PC-3 (cell line): ENCODE data around the gene POPDC2. TPM values are rescaled to one million over a fixed set of nuclear protein-coding genes. Genes with fewer than 3 reads are reported as not detected.
A peak's percentile ranks its signal among the peaks of the same experiment; 100 is the strongest.

Experiments used
- ATAC-seq: fragments of 200-7000 bp; cut with Tn5 transposase; 2 replicates; pipeline ENCODE4 v1.9.1; 2020; ENCODE audit warnings: mild to moderate bottlenecking, moderate library complexity
- BruUV-seq: library from RNA; stranded (reverse); fragments of 400-500 nt; replicated peaks from 2 replicates; lab custom pipeline; 2021; lab: Mats Ljungman, UMichigan
- CTCF ChIA-PET: fragments of 300-600 bp; sonication (Branson Sonifier 250); formaldehyde crosslinking; loops from one replicate; lab custom pipeline; 2022; ENCODE audit warnings: antibody characterized with exemption; lab: Charles Lee
- POLR2A ChIA-PET: fragments of 300-600 bp; sonication (Branson Sonifier 250); formaldehyde crosslinking; loops from one replicate; lab custom pipeline; 2022; ENCODE audit warnings: antibody characterized with exemption; ENCODE audit not compliant: unreplicated experiment; lab: Charles Lee
- DNase-seq: peaks from one replicate; pipeline ENCODE4 v3.0.0-alpha.2; 2015
- H2AFZ ChIP-seq: fragments of 300-600 bp; sonication (generic); 2 replicates; pipeline ENCODE4 v1.6.0; 2016; ENCODE audit warnings: antibody characterized with exemption, low read length
- H3F3A ChIP-seq: fragments of 300-600 bp; sonication (generic); one replicate; pipeline ENCODE4 v1.6.0; 2017; ENCODE audit warnings: antibody characterized with exemption, low read length, control low read depth, mild to moderate bottlenecking; ENCODE audit not compliant: unreplicated experiment
- H3K27ac ChIP-seq: fragments of 300-600 bp; sonication (generic); 2 replicates; pipeline ENCODE4 v1.5.1; 2016; ENCODE audit warnings: mild to moderate bottlenecking, low read length
- H3K27me3 ChIP-seq: fragments of 300-600 bp; sonication (generic); 2 replicates; pipeline ENCODE4 v1.6.1; 2016; ENCODE audit warnings: low read length, mixed read lengths
- H3K36me3 ChIP-seq: fragments of 300-600 bp; sonication (generic); 2 replicates; pipeline ENCODE4 v1.6.1; 2016; ENCODE audit warnings: low read depth, mixed run types, low read length, mixed read lengths
- H3K4me1 ChIP-seq: fragments of 300-600 bp; sonication (generic); 2 replicates; pipeline ENCODE4 v1.5.1; 2016; ENCODE audit warnings: low read length; ENCODE audit not compliant: insufficient read depth
- H3K4me2 ChIP-seq: fragments of 300-600 bp; sonication (generic); 2 replicates; pipeline ENCODE4 v1.6.0; 2016; ENCODE audit warnings: low read length
- H3K4me3 ChIP-seq: fragments of 300-600 bp; sonication (generic); 2 replicates; pipeline ENCODE4 v1.5.1; 2016; ENCODE audit warnings: mild to moderate bottlenecking, low read length, mixed read lengths
- H3K79me2 ChIP-seq: fragments of 300-600 bp; sonication (generic); 2 replicates; pipeline ENCODE4 v1.6.1; 2017; ENCODE audit warnings: low read length, mixed read lengths
- H3K9ac ChIP-seq: fragments of 300-600 bp; sonication (generic); 2 replicates; pipeline ENCODE4 v1.6.0; 2016; ENCODE audit warnings: mild to moderate bottlenecking, low read length
- H3K9me2 ChIP-seq: fragments of 300-600 bp; sonication (generic); replicated peaks from 2 replicates; pipeline ENCODE4 v1.6.1; 2016; ENCODE audit warnings: mixed run types, low read length, mixed read lengths
- H3K9me3 ChIP-seq: fragments of 300-600 bp; sonication (generic); 2 replicates; pipeline ENCODE4 v1.6.1; 2016; ENCODE audit warnings: low read length, mixed read lengths
- H4K20me1 ChIP-seq: fragments of 300-600 bp; sonication (generic); 2 replicates; pipeline ENCODE4 v1.6.1; 2016; ENCODE audit warnings: low read length, mixed read lengths
- EZH2 ChIP-seq: fragments of 300-600 bp; sonication (generic); IDR thresholded peaks from one replicate; pipeline ENCODE4 v1.6.1; 2017; ENCODE audit warnings: antibody characterized with exemption, mild to moderate bottlenecking, low read length; ENCODE audit not compliant: unreplicated experiment
- EZH2phosphoT487 ChIP-seq: fragments of 300-600 bp; sonication (generic); IDR thresholded peaks from 2 replicates; pipeline ENCODE4 v1.6.1; 2018; ENCODE audit warnings: mild to moderate bottlenecking, antibody characterized with exemption, low read length, borderline replicate concordance
- intact Hi-C: fragments of 100-400 bp; cut with micrococcal nuclease; formaldehyde crosslinking; loops from 2 replicates; pipeline ENCODE4 v1.9.0; 2023
- total RNA-seq: library from RNA; depleted of rRNA; stranded (reverse); fragments of >200 nt; gene quantifications from 2 replicates; pipeline ENCODE4 v1.2.3, GENCODE V29; 2014
- TF ChIP-seq, protein P1 (sequence below): fragments of 300-600 bp; sonication (generic); conservative IDR thresholded peaks from 2 replicates; pipeline ENCODE4 v1.5.1; 2017; ENCODE audit warnings: antibody characterized with exemption, low read depth, mild to moderate bottlenecking, low read length

POPDC2 gene
- total RNA-seq, 1 experiment from 2014 or later = 0.62 TPM

DNA sequence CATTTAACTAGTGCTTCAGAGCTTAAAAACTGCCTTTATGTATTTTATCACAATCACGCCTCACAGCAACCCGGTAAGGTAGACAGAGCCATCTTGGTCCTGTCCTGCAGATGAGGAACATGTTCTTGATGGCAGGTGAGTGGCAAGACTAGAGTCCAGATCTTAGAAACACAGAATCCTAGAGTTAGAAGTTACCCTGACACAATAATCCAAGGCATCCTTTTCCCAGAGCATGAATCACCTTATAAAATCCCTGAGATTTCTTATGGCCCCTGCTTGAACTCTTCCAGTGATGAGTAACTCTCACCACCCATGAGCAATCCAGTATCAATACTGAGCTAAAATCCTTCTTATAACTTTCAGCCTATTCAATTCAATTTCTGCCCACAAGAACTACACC is 16.9 kb downstream of the POPDC2 start:
- TF ChIP-seq EZH2 (no peak), EZH2phosphoT487 (no peak)
- TF ChIP-seq, protein P1, sequence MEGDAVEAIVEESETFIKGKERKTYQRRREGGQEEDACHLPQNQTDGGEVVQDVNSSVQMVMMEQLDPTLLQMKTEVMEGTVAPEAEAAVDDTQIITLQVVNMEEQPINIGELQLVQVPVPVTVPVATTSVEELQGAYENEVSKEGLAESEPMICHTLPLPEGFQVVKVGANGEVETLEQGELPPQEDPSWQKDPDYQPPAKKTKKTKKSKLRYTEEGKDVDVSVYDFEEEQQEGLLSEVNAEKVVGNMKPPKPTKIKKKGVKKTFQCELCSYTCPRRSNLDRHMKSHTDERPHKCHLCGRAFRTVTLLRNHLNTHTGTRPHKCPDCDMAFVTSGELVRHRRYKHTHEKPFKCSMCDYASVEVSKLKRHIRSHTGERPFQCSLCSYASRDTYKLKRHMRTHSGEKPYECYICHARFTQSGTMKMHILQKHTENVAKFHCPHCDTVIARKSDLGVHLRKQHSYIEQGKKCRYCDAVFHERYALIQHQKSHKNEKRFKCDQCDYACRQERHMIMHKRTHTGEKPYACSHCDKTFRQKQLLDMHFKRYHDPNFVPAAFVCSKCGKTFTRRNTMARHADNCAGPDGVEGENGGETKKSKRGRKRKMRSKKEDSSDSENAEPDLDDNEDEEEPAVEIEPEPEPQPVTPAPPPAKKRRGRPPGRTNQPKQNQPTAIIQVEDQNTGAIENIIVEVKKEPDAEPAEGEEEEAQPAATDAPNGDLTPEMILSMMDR = no peak
- peaks cover 35% of the 10 kb centered on the region for H3K4me1 ChIP-seq
- no peaks in the 10 kb centered on the region for H3K27me3 ChIP-seq
- peaks cover 4% of the 10 kb centered on the region for H3F3A ChIP-seq
- no peaks in the 10 kb centered on the region for H3K36me3 ChIP-seq
- peak overlapping the region; percentile 6; the same call in 1 of the 2 replicates for H3K4me3 ChIP-seq
- H3K27ac ChIP-seq = peak overlapping the region; percentile 89
- H3K9ac ChIP-seq = peak overlapping the region; percentile 63
- H3K79me2 ChIP-seq = no peaks in the 10 kb centered on the region
- H3K9me3 ChIP-seq = no peaks in the 10 kb centered on the region
- BruUV-seq = no TSS peak
- intact Hi-C loops = loop anchor here (1.0 kb wide), 1 partner anchor 20 kb away; no protein-coding TSS in a partner anchor
- no peaks in the 10 kb centered on the region for H3K9me2 ChIP-seq
- H3K4me2 ChIP-seq = peak overlapping the region; percentile 64
- ChIA-PET POLR2A (interaction anchor here (0.6 to 0.7 kb wide), 2 partner anchors 20 to 181 kb away, joined by 3 to 5 read pairs; no protein-coding TSS in a partner anchor), CTCF (no interaction called here)
- H2AFZ ChIP-seq = peak overlapping the region; percentile 29
- peak; percentile 96 for ATAC-seq
- H4K20me1 ChIP-seq = no peaks in the 10 kb centered on the region
- peak; percentile 95 for DNase-seq

DNA sequence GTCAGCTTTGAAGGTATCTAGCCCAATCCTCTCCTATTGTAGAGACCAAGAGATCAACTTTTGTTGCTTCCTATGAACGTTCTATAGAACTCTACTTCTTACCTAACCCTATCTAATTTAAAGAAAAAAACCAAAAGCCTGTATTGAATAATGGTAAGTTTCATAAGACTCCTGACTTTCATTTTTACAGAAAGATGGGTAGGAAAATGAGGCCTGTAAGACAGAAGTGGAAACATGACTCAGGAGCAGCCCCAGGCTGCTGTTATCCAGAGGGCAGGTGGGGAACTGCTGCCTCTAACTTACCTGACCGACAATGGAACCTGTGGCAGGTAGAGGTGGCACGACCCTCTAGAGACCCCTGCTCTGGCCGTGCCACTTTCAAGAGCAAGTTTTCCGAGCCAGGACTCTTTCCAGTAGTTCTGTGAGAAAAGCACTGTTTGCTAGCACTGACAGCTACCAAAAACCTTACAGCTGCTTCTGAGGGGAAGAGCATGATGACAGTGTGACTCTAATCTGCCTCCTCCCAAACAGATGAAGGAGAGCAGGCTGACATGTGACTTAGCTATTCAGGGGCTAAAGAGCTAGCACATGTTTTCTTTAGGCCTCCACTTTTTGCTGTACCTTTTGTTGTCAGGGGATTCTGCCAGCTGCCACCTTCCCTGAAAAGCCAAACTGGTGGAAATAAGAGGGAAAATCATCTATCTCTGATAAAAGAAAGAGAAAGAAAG is 17.5 kb downstream of the POPDC2 start:
- no peaks in the 10 kb centered on the region for H3K9me3 ChIP-seq
- H2AFZ ChIP-seq = peak overlapping the region; percentile 29
- H3K9me2 ChIP-seq = no peaks in the 10 kb centered on the region
- peak overlapping the region; percentile 63 for H3K9ac ChIP-seq
- peaks cover 41% of the 10 kb centered on the region for H3K4me1 ChIP-seq
- TSS peak; percentile 58 for BruUV-seq
- no peaks in the 10 kb centered on the region for H3K79me2 ChIP-seq
- TF ChIP-seq EZH2 (no peak), EZH2phosphoT487 (no peak)
- TF ChIP-seq, protein P1 = no peak
- peak; percentile 39 for DNase-seq
- intact Hi-C loops = loop anchor here (1.0 kb wide), 1 partner anchor 20 kb away; no protein-coding TSS in a partner anchor
- ChIA-PET POLR2A (interaction anchor here (0.6 kb wide), 1 partner anchor 12 kb away, joined by 3 read pairs; no protein-coding TSS in a partner anchor), CTCF (no interaction called here)
- peak overlapping the region; percentile 89 for H3K27ac ChIP-seq
- H3K4me3 ChIP-seq = 0 out of 2 replicates have a peak overlapping the region, but pooled peaks have one; percentile 4
- no peaks in the 10 kb centered on the region for H4K20me1 ChIP-seq
- no peaks in the 10 kb centered on the region for H3K27me3 ChIP-seq
- H3K4me2 ChIP-seq = peak overlapping the region; percentile 64
- ATAC-seq = peak; percentile 23; the same call in 1 of the 2 replicates
- peaks cover 4% of the 10 kb centered on the region for H3F3A ChIP-seq
- no peaks in the 10 kb centered on the region for H3K36me3 ChIP-seq

DNA sequence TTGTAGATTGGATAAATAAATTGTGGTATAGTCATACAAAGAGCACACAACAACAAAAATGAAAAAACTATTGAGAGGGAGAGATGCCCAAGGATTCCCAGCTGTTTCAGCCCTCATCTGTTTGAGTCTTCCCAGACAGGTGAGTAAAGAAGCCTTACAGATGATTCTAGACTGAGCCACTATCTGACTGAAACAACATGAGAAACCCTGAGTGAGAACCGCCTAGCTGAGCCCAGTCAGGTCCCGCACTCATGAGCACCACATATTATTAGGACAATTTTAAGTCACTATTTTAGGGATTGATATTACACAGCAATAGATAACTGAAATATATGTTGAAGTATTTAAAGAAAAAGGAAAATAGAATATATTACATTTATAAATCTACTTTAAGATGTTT is 19.0 kb downstream of the POPDC2 start:
- POLR2A ChIA-PET = no interaction called here
- Histone ChIP-seq H3K27ac (no peak overlapping the region), H3K4me2 (no peak overlapping the region), H3K9me3 (no peaks in the 10 kb centered on the region), H3K36me3 (no peaks in the 10 kb centered on the region), H3K4me1 (peaks cover 53% of the 10 kb centered on the region), H3F3A (peaks cover 4% of the 10 kb centered on the region), H2AFZ (no peak overlapping the region), H3K9me2 (no peaks in the 10 kb centered on the region), H3K4me3 (no peak overlapping the region), H4K20me1 (no peaks in the 10 kb centered on the region), H3K79me2 (no peaks in the 10 kb centered on the region), H3K9ac (no peak overlapping the region), H3K27me3 (no peaks in the 10 kb centered on the region)
- TF ChIP-seq, protein P1 = no peak
- TF ChIP-seq EZH2phosphoT487 = no peak
- TF ChIP-seq EZH2 = no peak
- CTCF ChIA-PET = no interaction called here
- BruUV-seq = no TSS peak
- DNase-seq (no peak), ATAC-seq (no peak)
- intact Hi-C loops = no loop called here
